Activated CD8-positive, alpha-beta T cell treated with anti-CD3 and anti-CD28 coated beads for 36 hours (primary cell): Measurements from ENCODE around the gene HNRNPUL1. TPM values are rescaled to one million over a fixed set of nuclear protein-coding genes. Genes with fewer than 3 reads are reported as not detected.

Experiments
- ATAC-seq: fragments of 200-7000 bp; cut with Tn5 transposase; one replicate; pipeline ENCODE4 v1.10.0; 2021; ENCODE audit warnings: mild to moderate bottlenecking, moderate library complexity
- CTCF ChIA-PET: fragments of 350-600 bp; sonication (Branson Sonifier 250); formaldehyde crosslinking; loops from one replicate; lab custom pipeline; 2021; ENCODE audit warnings: antibody characterized with exemption; lab: Charles Lee
- POLR2A ChIA-PET: fragments of 350-600 bp; sonication (Branson Sonifier 250); formaldehyde crosslinking; loops from one replicate; lab custom pipeline; 2021; ENCODE audit warnings: antibody characterized with exemption; lab: Charles Lee
- DNase-seq: peaks from one replicate; pipeline ENCODE4 v3.0.0-alpha.2; 2020
- H3K27ac Mint-ChIP-seq: one replicate; pipeline ENCODE4 v1.8.0; 2021; ENCODE audit warnings: mild to moderate bottlenecking, mixed read lengths
- H3K27me3 Mint-ChIP-seq: one replicate; pipeline ENCODE4 v1.8.0; 2021; ENCODE audit warnings: mixed read lengths
- H3K36me3 Mint-ChIP-seq: one replicate; pipeline ENCODE4 v1.8.0; 2021; ENCODE audit warnings: low read depth, mixed read lengths
- H3K4me1 Mint-ChIP-seq: one replicate; pipeline ENCODE4 v1.8.0; 2021; ENCODE audit warnings: low read depth, mixed read lengths
- H3K4me3 Mint-ChIP-seq: one replicate; pipeline ENCODE4 v1.8.0; 2021; ENCODE audit warnings: mild to moderate bottlenecking, moderate library complexity, mixed read lengths
- H3K9me3 Mint-ChIP-seq: one replicate; pipeline ENCODE4 v1.8.0; 2021; ENCODE audit warnings: mixed read lengths
- intact Hi-C: fragments of 100-400 bp; cut with micrococcal nuclease; formaldehyde crosslinking; loops from one replicate; pipeline ENCODE4 v1.10.0; 2022
- total RNA-seq, 2 experiments: library from RNA; stranded (reverse); gene quantifications; one replicate each; pipeline ENCODE4 v1.2.3, GENCODE V29; 2021
- TF ChIP-seq, protein P1 (sequence below): fragments of 200-600 bp; IDR thresholded peaks from one replicate; pipeline ENCODE4 v1.8.0; 2022; ENCODE audit warnings: antibody characterized with exemption, mild to moderate bottlenecking

Gene HNRNPUL1
- total RNA-seq, 2 experiments from 2014 or later = 257 to 259 TPM

GRCh38 chr19:41297628-41298347, 33.6 kb downstream of the HNRNPUL1 start:
- POLR2A ChIA-PET = interaction anchor here (0.9 to 14.9 kb wide), 5 partner anchors 11 to 53 kb away, joined by 3 to 179 read pairs (median 6); partner anchors contain the start of genes CCDC97 and HNRNPUL1
- H3K27me3 Mint-ChIP-seq = no peaks in the 10 kb centered on the region
- peaks cover 70% of the 10 kb centered on the region for H3K4me1 Mint-ChIP-seq
- peak overlapping the region; percentile 84 for H3K27ac Mint-ChIP-seq
- DNase-seq (peak; percentile 31), ATAC-seq (peak; percentile 29)
- CTCF ChIA-PET = interaction anchor here (2.6 kb wide), 1 partner anchor 10 kb away, joined by 18 read pairs; no protein-coding TSS in a partner anchor
- H3K4me3 Mint-ChIP-seq = no peak overlapping the region
- H3K9me3 Mint-ChIP-seq = no peaks in the 10 kb centered on the region
- peaks cover 79% of the 10 kb centered on the region for H3K36me3 Mint-ChIP-seq
- intact Hi-C loops = no loop called here
- TF ChIP-seq, protein P1, sequence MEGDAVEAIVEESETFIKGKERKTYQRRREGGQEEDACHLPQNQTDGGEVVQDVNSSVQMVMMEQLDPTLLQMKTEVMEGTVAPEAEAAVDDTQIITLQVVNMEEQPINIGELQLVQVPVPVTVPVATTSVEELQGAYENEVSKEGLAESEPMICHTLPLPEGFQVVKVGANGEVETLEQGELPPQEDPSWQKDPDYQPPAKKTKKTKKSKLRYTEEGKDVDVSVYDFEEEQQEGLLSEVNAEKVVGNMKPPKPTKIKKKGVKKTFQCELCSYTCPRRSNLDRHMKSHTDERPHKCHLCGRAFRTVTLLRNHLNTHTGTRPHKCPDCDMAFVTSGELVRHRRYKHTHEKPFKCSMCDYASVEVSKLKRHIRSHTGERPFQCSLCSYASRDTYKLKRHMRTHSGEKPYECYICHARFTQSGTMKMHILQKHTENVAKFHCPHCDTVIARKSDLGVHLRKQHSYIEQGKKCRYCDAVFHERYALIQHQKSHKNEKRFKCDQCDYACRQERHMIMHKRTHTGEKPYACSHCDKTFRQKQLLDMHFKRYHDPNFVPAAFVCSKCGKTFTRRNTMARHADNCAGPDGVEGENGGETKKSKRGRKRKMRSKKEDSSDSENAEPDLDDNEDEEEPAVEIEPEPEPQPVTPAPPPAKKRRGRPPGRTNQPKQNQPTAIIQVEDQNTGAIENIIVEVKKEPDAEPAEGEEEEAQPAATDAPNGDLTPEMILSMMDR = no peak

GRCh38 chr19:41298348-41298964, 34.3 kb downstream of the HNRNPUL1 start:
- Mint-ChIP-seq H3K36me3 (peaks cover 81% of the 10 kb centered on the region), H3K4me1 (peaks cover 75% of the 10 kb centered on the region), H3K9me3 (no peaks in the 10 kb centered on the region), H3K27ac (peak overlapping the region; percentile 84), H3K4me3 (no peak overlapping the region), H3K27me3 (no peaks in the 10 kb centered on the region)
- DNase-seq (peak; percentile 33), ATAC-seq (no peak)
- CTCF ChIA-PET = interaction anchor here (2.6 kb wide), 1 partner anchor 9 kb away, joined by 18 read pairs; no protein-coding TSS in a partner anchor
- POLR2A ChIA-PET = interaction anchor here (1.0 to 14.9 kb wide), 4 partner anchors 11 to 52 kb away, joined by 3 to 179 read pairs (median 14); partner anchors contain the start of genes CCDC97 and HNRNPUL1
- intact Hi-C loops = no loop called here
- TF ChIP-seq, protein P1 = no peak

GRCh38 chr19:41299046-41299754, 35.0 kb downstream of the HNRNPUL1 start:
- Mint-ChIP-seq H3K9me3 (no peaks in the 10 kb centered on the region), H3K27me3 (no peaks in the 10 kb centered on the region), H3K4me3 (no peak overlapping the region), H3K4me1 (peaks cover 82% of the 10 kb centered on the region), H3K36me3 (peaks cover 80% of the 10 kb centered on the region), H3K27ac (peak overlapping the region; percentile 84)
- POLR2A ChIA-PET = interaction anchor here (1.1 to 14.9 kb wide), 4 partner anchors 10 to 35 kb away, joined by 3 to 179 read pairs (median 14); partner anchors contain the start of genes CCDC97 and HNRNPUL1
- TF ChIP-seq, protein P1 = no peak
- intact Hi-C loops = no loop called here
- CTCF ChIA-PET = interaction anchor here (1.2 kb wide), 2 partner anchors 9 to 35 kb away, joined by 3 read pairs; no protein-coding TSS in a partner anchor
- DNase-seq (no peak), ATAC-seq (no peak)

- Mint-ChIP-seq H3K9me3 (no peaks in the 10 kb centered on the region), H3K27me3 (no peaks in the 10 kb centered on the region), H3K4me1 (peaks cover 87% of the 10 kb centered on the region), H3K4me3 (no peak overlapping the region), H3K27ac (peak overlapping the region; percentile 84), H3K36me3 (peaks cover 80% of the 10 kb centered on the region)
- CTCF ChIA-PET = interaction anchor here (1.2 to 2.1 kb wide), 3 partner anchors 8 to 95 kb away, joined by 3 to 9 read pairs (median 3); no protein-coding TSS in a partner anchor
- ATAC-seq = no peak
- POLR2A ChIA-PET = interaction anchor here (1.1 to 14.9 kb wide), 5 partner anchors 9 to 35 kb away, joined by 3 to 179 read pairs (median 6); partner anchors contain the start of genes CCDC97 and HNRNPUL1
- intact Hi-C loops = no loop called here
- peak; percentile 46 for DNase-seq
- TF ChIP-seq, protein P1 = no peak
Observed at GRCh38 chr19:41299755-41300089, 35.5 kb downstream of the HNRNPUL1 start.
